ENCODE data around the gene VAV2. TPM values are rescaled to one million over a fixed set of nuclear protein-coding genes. Genes with fewer than 3 reads are reported as not detected.

Gene VAV2
- total and polyA plus RNA-seq, 2 experiments from 2014 or later: 10.8 to 15.3 TPM

GRCh38 chr9:133917375-133917774 lies 74.7 kb downstream of the VAV2 start:
- no peaks in the 10 kb centered on the region for H3K9me3 ChIP-seq (ENCODE audit: low read depth)
- peaks cover 10% of the 10 kb centered on the region for H3K4me1 ChIP-seq (ENCODE audit: low read depth)
- no peak overlapping the region for H3K4me3 ChIP-seq
- H3K27me3 ChIP-seq: no peaks in the 10 kb centered on the region
- no peak overlapping the region for H3K27ac ChIP-seq
- no peaks in the 10 kb centered on the region for H3K36me3 ChIP-seq
- DNase-seq (ENCODE audit: low read depth in 1 of 2, low spot score in 1 of 2): no peak
- no peak for TF ChIP-seq CTCF (IDR thresholded peaks at IDR 0.05; ENCODE audit: low read depth, low read length)

- no peak for TF ChIP-seq CTCF (IDR thresholded peaks at IDR 0.05; ENCODE audit: low read depth, low read length)
- H3K27ac ChIP-seq: no peak overlapping the region
- DNase-seq (ENCODE audit: low read depth in 1 of 2, low spot score in 1 of 2): peak in 1 of 2 donors; percentile 60
- no peaks in the 10 kb centered on the region for H3K36me3 ChIP-seq
- H3K27me3 ChIP-seq: no peaks in the 10 kb centered on the region
- no peak overlapping the region for H3K4me3 ChIP-seq
- no peaks in the 10 kb centered on the region for H3K9me3 ChIP-seq (ENCODE audit: low read depth)
- peaks cover 10% of the 10 kb centered on the region for H3K4me1 ChIP-seq (ENCODE audit: low read depth)
Measured at GRCh38 chr9:133916159-133916541, 76.0 kb downstream of the VAV2 start.

GRCh38 chr9:133915534-133916158 lies 76.5 kb downstream of the VAV2 start:
- TF ChIP-seq CTCF (IDR thresholded peaks at IDR 0.05; ENCODE audit: low read depth, low read length): no peak
- H3K4me3 ChIP-seq: no peak overlapping the region
- no peaks in the 10 kb centered on the region for H3K27me3 ChIP-seq
- H3K4me1 ChIP-seq (ENCODE audit: low read depth): peaks cover 10% of the 10 kb centered on the region
- no peaks in the 10 kb centered on the region for H3K36me3 ChIP-seq
- no peak overlapping the region for H3K27ac ChIP-seq
- H3K9me3 ChIP-seq (ENCODE audit: low read depth): no peaks in the 10 kb centered on the region
- DNase-seq (ENCODE audit: low read depth in 1 of 2, low spot score in 1 of 2): no peak

GRCh38 chr9:133914442-133915342 lies 77.4 kb downstream of the VAV2 start:
- H3K9me3 ChIP-seq (ENCODE audit: low read depth): no peaks in the 10 kb centered on the region
- H3K4me3 ChIP-seq: no peak overlapping the region
- no peak overlapping the region for H3K27ac ChIP-seq
- TF ChIP-seq CTCF (IDR thresholded peaks at IDR 0.05; ENCODE audit: low read depth, low read length): no peak
- no peak for DNase-seq (ENCODE audit: low read depth in 1 of 2, low spot score in 1 of 2)
- peaks cover 10% of the 10 kb centered on the region for H3K4me1 ChIP-seq (ENCODE audit: low read depth)
- H3K36me3 ChIP-seq: no peaks in the 10 kb centered on the region
- H3K27me3 ChIP-seq: no peaks in the 10 kb centered on the region

- Histone ChIP-seq H3K27me3 (no peaks in the 10 kb centered on the region), H3K27ac (no peak overlapping the region), H3K4me3 (no peak overlapping the region), H3K4me1 (ENCODE audit: low read depth) (peaks cover 10% of the 10 kb centered on the region), H3K36me3 (no peaks in the 10 kb centered on the region), H3K9me3 (ENCODE audit: low read depth) (no peaks in the 10 kb centered on the region)
- DNase-seq (ENCODE audit: low read depth in 1 of 2, low spot score in 1 of 2): no peak
- no peak for TF ChIP-seq CTCF (IDR thresholded peaks at IDR 0.05; ENCODE audit: low read depth, low read length)
Measured at GRCh38 chr9:133913571-133914369, 78.4 kb downstream of the VAV2 start.

All from cardiac muscle cell (in vitro differentiated cells and primary cell).